Epithelial cell of umbilical artery (primary cell): ENCODE results near the gene LHX6. TPM values are rescaled to one million over a fixed set of nuclear protein-coding genes. Genes with fewer than 3 reads are reported as not detected.

Experiments
- total RNA-seq: library from RNA; depleted of rRNA; stranded (reverse); fragments of >200 nt; gene quantifications from 2 replicates; pipeline ENCODE4 v1.2.3, GENCODE V29; 2014

LHX6 gene
- not detected in 2 replicates for total RNA-seq

DNA sequence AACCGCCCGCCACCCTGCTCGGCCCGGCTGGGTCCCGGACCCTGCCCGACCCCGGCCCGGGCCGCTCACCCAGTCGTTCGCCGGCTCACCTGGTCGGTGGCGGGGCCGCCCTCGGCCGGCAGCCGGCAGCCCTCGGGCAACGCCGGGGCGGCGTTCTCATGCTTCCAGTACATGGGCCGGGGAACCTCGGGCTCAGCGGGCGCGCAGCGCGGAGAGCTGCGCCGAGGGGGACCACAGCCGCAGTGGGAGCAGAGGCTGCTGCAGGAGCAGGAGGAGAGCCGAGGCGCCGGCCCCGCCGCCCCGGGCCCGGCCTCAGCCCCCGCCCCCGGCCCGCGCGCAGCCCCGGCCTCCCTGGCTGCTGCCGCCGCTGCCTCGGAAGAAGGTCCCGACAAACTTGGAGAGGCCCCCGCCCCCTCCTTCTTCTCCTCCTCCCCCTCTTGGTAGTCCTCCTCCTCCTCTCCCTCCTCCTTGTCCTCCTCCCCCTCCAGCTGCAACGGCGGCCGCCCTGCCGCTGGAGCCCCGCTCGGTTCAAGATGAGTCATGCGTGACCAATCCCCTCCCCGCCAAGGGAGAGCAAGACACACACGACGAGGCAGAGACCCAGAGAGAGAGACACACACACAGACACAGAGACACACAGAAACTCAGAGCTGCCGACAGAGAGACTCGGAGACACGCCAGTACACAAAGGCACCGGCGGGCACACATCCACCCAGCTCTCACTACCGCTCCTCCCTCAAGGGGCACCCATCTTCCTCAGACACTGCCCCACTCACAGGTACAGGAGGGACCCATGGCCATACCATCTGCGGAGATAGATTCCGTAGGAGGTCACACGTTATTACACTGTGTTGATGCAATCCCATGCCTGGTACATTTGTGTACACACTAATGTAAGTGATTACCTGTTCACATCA lies at the start of gene LHX6:
Gene LHX6 (minus strand): TSS at position 390 of the 917 bp plus-strand sequence. CDS start 217 bp downstream, at position 173.

GRCh38 chr9:122264360-122265148 lies 35.8 kb upstream of the LHX6 start, which contains the start of the genes MRRF and RBM18:
Gene MRRF (plus strand): TSS chr9:122264882. CDS start chr9:122270892, 6,010 bp downstream.
Gene RBM18 (minus strand): TSS chr9:122264840. CDS start chr9:122261492, 3,348 bp downstream.

DNA sequence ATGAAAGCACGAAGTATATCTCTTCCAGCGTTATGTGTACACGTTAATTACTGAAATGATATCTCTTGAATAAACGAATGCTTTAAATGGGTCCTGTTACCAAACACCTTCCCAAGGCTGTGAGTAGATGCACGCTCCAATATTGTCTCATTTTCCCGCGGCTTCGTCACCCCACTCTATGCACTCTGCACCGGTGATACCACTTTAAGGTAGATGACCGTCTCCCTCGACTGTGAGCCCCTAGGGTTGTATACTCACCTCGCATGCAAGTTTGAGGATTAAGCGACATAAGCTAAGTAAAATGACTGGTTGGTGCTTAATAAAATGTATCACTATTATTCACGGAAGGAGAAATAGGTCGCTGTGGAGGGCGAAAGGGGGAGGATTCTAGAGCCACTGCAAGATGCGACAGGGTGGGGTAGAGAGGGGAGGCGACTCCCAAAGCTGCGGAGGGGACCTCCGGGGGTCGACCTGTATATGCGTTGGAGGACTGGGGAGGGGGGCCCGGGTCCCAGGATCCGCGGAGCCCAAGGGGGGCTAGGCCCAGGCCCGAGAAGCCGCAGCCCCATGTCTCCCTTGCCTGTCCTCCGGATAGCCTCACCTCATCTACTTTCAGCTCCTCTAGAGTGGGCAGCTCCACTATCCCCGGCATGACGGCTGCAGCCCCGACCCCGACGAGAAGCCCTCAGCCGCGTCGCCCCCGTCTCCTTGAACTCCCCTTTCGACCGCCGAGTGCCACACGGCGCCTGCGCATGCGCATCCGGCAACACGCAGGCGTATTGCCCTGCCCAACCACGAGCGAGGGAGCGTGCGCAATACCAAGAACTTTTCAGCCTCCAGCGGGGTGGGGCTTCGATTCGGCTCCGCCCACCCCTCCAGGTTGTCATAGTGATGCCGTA lies 69.5 kb downstream of the LHX6 start, which contains the start of the genes MORN5 and NDUFA8:
Gene MORN5 (plus strand): TSS at position 883 of the 899 bp plus-strand sequence. CDS start 65 bp downstream, outside the sequence.
Gene NDUFA8 (minus strand): TSS at position 754 of the 899 bp plus-strand sequence. CDS start 102 bp downstream, at position 652.

Other genes with a start within 250 kb of the LHX6 start
- 1.9 and 2.9 TPM in 2 replicates for gene TTLL11, start 135.6 kb downstream of the LHX6 start, total RNA-seq
- gene NDUFA8, start 69.2 kb downstream of the LHX6 start, total RNA-seq: 52.6 and 55.9 TPM in 2 replicates
- not detected in 2 replicates for gene MORN5, start 69.0 kb downstream of the LHX6 start, total RNA-seq
- gene RBM18, start 35.9 kb upstream of the LHX6 start, total RNA-seq: 6.5 and 7.0 TPM in 2 replicates
- 30.9 and 38.8 TPM in 2 replicates for gene MRRF, start 35.9 kb upstream of the LHX6 start, total RNA-seq
- gene PTGS1, start 142.1 kb upstream of the LHX6 start, total RNA-seq: under 0.01 and 0.91 TPM in 2 replicates
- gene OR1J1, start 249.0 kb upstream of the LHX6 start, total RNA-seq: not detected in 2 replicates